ENCODE measurements around the gene CCL28.
"Not testable (repeated sequence)": the region's sequence is repeated elsewhere in the genome, so short reads cannot be mapped to it uniquely, and the experiment has no call there.

Gene CCL28

GRCh38 chr5:43411495-43411894 is 696 bp downstream of the CCL28 start:
- no peak for TF ChIP-seq CTCF (IDR thresholded peaks at IDR 0.05; ENCODE audit: low read depth, low read length, missing control alignments)
- in situ Hi-C loops (cut with HindIII; ENCODE audit: low sequenced_read_pairs): loop anchor here (5.0 kb wide), 1 partner anchor 76 kb away; no protein-coding TSS in a partner anchor
- H3K4me3 ChIP-seq (ENCODE audit: low read depth, low read length): no peak overlapping the region
- no peak for DNase-seq (ENCODE audit: low read depth)

DNA sequence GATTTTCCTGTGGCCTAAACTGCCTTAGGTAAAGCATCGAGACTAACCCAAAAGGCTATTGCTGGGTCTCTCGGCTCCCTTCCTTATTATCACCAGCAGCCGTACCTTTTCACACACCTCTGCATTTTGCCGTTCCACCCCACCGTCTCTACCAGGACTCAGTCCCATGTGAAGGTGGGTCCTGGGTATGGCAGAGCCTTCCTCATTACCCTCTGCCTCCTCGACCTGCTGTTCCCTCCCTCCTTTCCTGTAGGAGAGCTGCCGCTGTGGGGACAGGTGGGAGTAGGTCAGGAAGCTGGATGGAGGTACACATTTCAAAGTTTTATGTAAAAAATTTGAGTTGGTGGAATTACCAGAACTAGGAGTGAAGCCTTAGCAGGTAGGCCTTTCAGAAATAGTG is 1.8 kb downstream of the CCL28 start:
- H3K4me3 ChIP-seq (ENCODE audit: low read depth, low read length): no peak overlapping the region
- in situ Hi-C loops (cut with HindIII; ENCODE audit: low sequenced_read_pairs): loop anchor here (5.0 kb wide), 1 partner anchor 77 kb away; no protein-coding TSS in a partner anchor
- no peak for TF ChIP-seq CTCF (IDR thresholded peaks at IDR 0.05; ENCODE audit: low read depth, low read length, missing control alignments)

DNA sequence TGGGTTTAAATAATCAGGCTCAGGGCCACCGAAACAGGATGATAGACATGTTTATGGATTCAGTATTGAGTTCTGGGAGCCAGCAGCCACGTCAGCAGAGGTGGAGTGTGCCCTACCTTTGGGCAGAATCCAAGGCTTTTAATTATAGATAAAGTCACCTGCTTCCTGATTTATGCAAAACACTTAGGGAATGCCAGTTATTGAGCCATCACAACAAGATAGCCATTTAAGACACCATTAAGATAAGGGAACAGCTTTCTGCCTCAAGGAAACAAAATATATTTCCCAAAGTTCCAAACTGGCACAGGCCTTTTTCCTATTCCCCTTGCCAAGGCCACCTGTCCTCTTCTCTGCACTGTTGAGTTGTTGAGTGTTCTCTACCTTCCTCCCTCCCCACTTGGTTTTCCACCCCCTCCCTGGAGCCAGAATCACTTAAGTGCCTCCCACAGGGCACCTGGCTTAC is 2.4 kb downstream of the CCL28 start:
- no peak for TF ChIP-seq CTCF (IDR thresholded peaks at IDR 0.05; ENCODE audit: low read depth, low read length, missing control alignments)
- no peak for DNase-seq (ENCODE audit: low read depth)
- in situ Hi-C loops (cut with HindIII; ENCODE audit: low sequenced_read_pairs): loop anchor here (5.0 kb wide), 1 partner anchor 77 kb away; no protein-coding TSS in a partner anchor
- H3K4me3 ChIP-seq (ENCODE audit: low read depth, low read length): no peak overlapping the region

More for the DNA sequence above, 1.8 kb downstream of the CCL28 start:
- no peak for DNase-seq (ENCODE audit: low read depth)

DNA sequence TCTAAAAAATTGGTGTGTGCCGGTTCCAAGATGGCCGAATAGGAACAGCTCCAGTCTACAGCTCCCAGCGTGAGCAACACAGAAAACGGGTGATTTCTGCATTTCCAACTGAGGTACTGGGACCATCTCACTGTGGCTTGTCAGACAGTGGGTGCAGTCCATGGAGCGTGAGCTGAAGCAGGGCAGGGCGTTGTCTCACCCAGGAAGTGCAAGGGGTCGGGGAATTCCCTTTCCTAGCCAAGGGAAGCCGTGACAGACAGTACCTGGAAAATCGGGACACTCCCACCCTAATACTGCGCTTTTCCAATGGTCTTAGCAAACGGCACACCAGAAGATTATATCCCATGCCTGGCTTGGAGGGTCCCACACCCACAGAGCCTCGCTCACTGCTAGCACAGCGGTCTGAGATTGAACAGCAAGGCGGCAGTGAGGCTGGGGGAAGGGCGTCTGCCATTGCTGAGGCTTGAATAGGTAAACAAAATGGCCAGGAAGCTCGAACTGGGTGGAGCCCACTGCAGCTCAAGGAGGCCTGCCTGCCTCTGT is 9.6 kb downstream of the CCL28 start:
- DNase-seq (ENCODE audit: low read depth); in situ Hi-C loops (cut with HindIII; ENCODE audit: low sequenced_read_pairs); H3K4me3 ChIP-seq (ENCODE audit: low read depth, low read length): not testable (repeated sequence)

- no peak overlapping the region for H3K4me3 ChIP-seq (ENCODE audit: low read depth, low read length)
- in situ Hi-C loops (cut with HindIII; ENCODE audit: low sequenced_read_pairs): no loop called here
- peak; percentile 62 for TF ChIP-seq CTCF (IDR thresholded peaks at IDR 0.05; ENCODE audit: low read depth, low read length, missing control alignments)
- DNase-seq (ENCODE audit: low read depth): no peak
These were observed 10.4 kb downstream of the CCL28 start for GRCh38 chr5:43401827-43402226.

DNA sequence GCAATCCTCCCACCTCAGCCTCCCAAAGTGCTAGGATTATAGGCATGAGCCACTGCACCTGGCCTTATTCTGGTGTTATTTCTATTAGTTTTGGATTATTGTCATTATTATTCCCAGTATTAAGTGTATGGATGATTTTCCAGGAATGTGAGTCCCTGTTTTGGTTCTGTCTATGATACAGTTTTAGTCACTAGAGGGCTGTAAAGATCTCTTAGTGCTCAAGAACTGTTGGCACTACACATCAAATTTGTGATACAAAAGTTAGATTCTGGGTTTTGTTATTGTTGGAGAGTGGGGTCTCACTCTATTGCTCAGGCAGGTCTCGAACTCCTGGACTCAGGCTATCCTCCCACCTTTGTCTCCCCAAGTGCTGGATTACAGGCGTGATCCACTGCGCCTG is 12.1 kb downstream of the CCL28 start:
- in situ Hi-C loops (cut with HindIII; ENCODE audit: low sequenced_read_pairs): no loop called here
- DNase-seq (ENCODE audit: low read depth): no peak

More for the DNA sequence above, 12.1 kb downstream of the CCL28 start:
- H3K4me3 ChIP-seq (ENCODE audit: low read depth, low read length): no peak overlapping the region
- TF ChIP-seq CTCF (IDR thresholded peaks at IDR 0.05; ENCODE audit: low read depth, low read length, missing control alignments): peak; percentile 43

All from astrocyte of the cerebellum (primary cell).